ENCODE results near the gene APEH.

The APEH gene

GRCh38 chr3:49732597-49732996 lies 58.4 kb downstream of the APEH start:
- DNase-seq: no peak

GRCh38 chr3:49733551-49733950 lies 59.4 kb downstream of the APEH start:
- DNase-seq: no peak

Measured in activated CD4-positive, alpha-beta T cell treated with anti-CD3 and anti-CD28 coated beads, Interleukin-2, amount 50 U/mL, for 4 hours (primary cell).